OCI-LY7 (cell line): ENCODE data around the gene ATP8B3. TPM values are rescaled to one million over a fixed set of nuclear protein-coding genes. Genes with fewer than 3 reads are reported as not detected.

Experiments
- BruUV-seq: library from RNA; stranded (reverse); fragments of 400-500 nt; replicated peaks from 2 replicates; lab custom pipeline; 2021; lab: Mats Ljungman, UMichigan
- CTCF ChIA-PET: fragments of 300-600 bp; sonication (Branson Sonifier 250); formaldehyde crosslinking; loops from one replicate; lab custom pipeline; 2022; ENCODE audit warnings: antibody characterized with exemption; ENCODE audit not compliant: unreplicated experiment; lab: Charles Lee
- POLR2A ChIA-PET: fragments of 300-600 bp; sonication (Branson Sonifier 250); formaldehyde crosslinking; loops from one replicate; lab custom pipeline; 2022; ENCODE audit warnings: antibody characterized with exemption; lab: Charles Lee
- DNase-seq: peaks from one replicate; pipeline ENCODE4 v3.0.0-alpha.2; 2015; ENCODE audit warnings: low spot score
- H2AFZ ChIP-seq: fragments of 200-600 bp; sonication (generic), shearing (Covaris generic); 2 replicates; pipeline ENCODE4 v1.6.1; 2014; ENCODE audit warnings: mild to moderate bottlenecking, antibody characterized with exemption, low read length, moderate library complexity
- H3K27ac ChIP-seq: fragments of 200-600 bp; sonication (generic); 2 replicates; pipeline ENCODE4 v1.5.1; 2014; ENCODE audit warnings: mixed run types, low read depth, mild to moderate bottlenecking, moderate library complexity, low read length, inconsistent platforms; ENCODE audit not compliant: poor library complexity, severe bottlenecking
- H3K36me3 ChIP-seq: fragments of 200-600 bp; sonication (generic); 2 replicates; pipeline ENCODE4 v1.6.1; 2014; ENCODE audit warnings: mild to moderate bottlenecking, antibody characterized with exemption, low read length, moderate library complexity, mixed read lengths; ENCODE audit not compliant: insufficient read depth
- H3K4me1 ChIP-seq: fragments of 200-600 bp; sonication (generic); 2 replicates; pipeline ENCODE4 v1.5.1; 2014; ENCODE audit warnings: mild to moderate bottlenecking, low read length; ENCODE audit not compliant: insufficient read depth, poor library complexity, severe bottlenecking
- H3K4me2 ChIP-seq: fragments of 200-600 bp; sonication (generic); 2 replicates; pipeline ENCODE4 v1.6.1; 2014; ENCODE audit warnings: mild to moderate bottlenecking, low read length
- H3K4me3 ChIP-seq: fragments of 200-600 bp; sonication (generic); 2 replicates; pipeline ENCODE4 v1.5.1; 2014; ENCODE audit warnings: mild to moderate bottlenecking, low read depth, low read length; ENCODE audit not compliant: poor library complexity, severe bottlenecking
- H3K79me2 ChIP-seq: fragments of 200-600 bp; sonication (generic); 2 replicates; pipeline ENCODE4 v1.6.1; 2016; ENCODE audit warnings: low read depth, mild to moderate bottlenecking, low read length, moderate library complexity, mixed read lengths; ENCODE audit not compliant: insufficient read depth
- H3K9me2 ChIP-seq: fragments of 200-600 bp; sonication (generic); 2 replicates; pipeline ENCODE4 v1.6.1; 2016; ENCODE audit warnings: mild to moderate bottlenecking, low read length, mixed read lengths; ENCODE audit not compliant: insufficient read depth
- H3K9me3 ChIP-seq: fragments of 200-600 bp; sonication (generic); 2 replicates; pipeline ENCODE4 v1.6.1; 2014; ENCODE audit warnings: mild to moderate bottlenecking, mixed run types, low read length, mixed read lengths
- H4K20me1 ChIP-seq: fragments of 200-600 bp; sonication (generic); 2 replicates; pipeline ENCODE4 v1.6.1; 2014; ENCODE audit warnings: mild to moderate bottlenecking, antibody characterized with exemption, low read length, moderate library complexity, mixed read lengths; ENCODE audit not compliant: insufficient read depth
- EZH2phosphoT487 ChIP-seq: fragments of 200-600 bp; sonication (generic); IDR thresholded peaks from 2 replicates; pipeline ENCODE4 v1.6.1; 2018; ENCODE audit warnings: low read depth, borderline replicate concordance, mild to moderate bottlenecking, mixed run types, antibody characterized with exemption, low read length, moderate library complexity, mixed read lengths
- intact Hi-C: fragments of 100-400 bp; cut with micrococcal nuclease; formaldehyde crosslinking; loops from one replicate; pipeline ENCODE4 v1.10.0; 2022; ENCODE audit not compliant: unreplicated experiment
- total RNA-seq, 2 experiments: library from RNA; depleted of rRNA in 1 of 2; stranded (reverse); fragments of >200 nt in 1 of 2; shearing (Covaris generic) in 1 of 2; gene quantifications; 2 replicates each; pipeline ENCODE4 v1.2.3, GENCODE V29; 2014 to 2022
- TF ChIP-seq, protein P1 (sequence below): fragments of 200-600 bp; sonication (generic); conservative IDR thresholded peaks from 2 replicates; pipeline ENCODE4 v1.5.1; 2014; ENCODE audit warnings: mild to moderate bottlenecking, antibody characterized with exemption, low read length, moderate library complexity, mixed read lengths

Gene ATP8B3
- total RNA-seq, 2 experiments from 2014 or later: 5.9 to 19.3 TPM

DNA sequence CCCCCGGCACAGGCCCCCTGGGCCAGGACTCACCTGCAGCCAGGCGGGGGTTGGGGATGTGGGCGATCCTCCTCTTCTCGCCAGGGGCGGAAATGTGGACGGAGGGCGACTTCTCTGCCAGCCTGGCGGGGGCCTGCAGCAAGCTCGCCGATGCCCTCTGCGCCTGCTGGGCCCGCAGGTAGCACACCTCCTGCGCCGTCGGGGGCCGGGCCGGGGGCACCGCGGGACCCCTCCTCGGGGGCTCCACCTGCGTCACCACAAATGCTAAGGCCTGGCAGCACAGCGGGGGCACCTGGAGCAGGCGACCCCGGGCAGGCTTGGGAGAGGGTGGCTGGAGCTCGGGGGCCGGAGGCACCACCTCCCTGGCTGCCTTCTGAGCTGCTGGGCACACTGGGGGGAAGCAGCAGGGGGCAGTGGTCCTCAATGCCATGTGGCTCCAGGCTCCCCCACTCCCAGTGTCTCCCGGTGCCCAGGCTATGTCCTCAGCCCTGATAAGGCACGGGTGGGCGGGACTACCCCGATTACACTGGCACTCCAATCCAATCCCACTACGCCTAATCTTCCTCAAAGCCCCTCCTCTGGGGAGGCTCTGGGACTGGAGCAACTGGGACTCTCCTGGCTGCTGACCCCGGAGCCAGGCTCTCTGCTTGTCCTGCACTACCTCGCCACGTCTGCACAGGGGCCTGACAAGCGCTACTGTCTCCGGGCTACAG, 11.6 kb upstream of the ATP8B3 start:
- H3K4me2 ChIP-seq: no peak overlapping the region
- ChIA-PET CTCF (no interaction called here), POLR2A (no interaction called here)
- no peaks in the 10 kb centered on the region for H4K20me1 ChIP-seq
- no peak for DNase-seq
- intact Hi-C loops: no loop called here
- TF ChIP-seq EZH2phosphoT487: no peak
- TF ChIP-seq, protein P1, sequence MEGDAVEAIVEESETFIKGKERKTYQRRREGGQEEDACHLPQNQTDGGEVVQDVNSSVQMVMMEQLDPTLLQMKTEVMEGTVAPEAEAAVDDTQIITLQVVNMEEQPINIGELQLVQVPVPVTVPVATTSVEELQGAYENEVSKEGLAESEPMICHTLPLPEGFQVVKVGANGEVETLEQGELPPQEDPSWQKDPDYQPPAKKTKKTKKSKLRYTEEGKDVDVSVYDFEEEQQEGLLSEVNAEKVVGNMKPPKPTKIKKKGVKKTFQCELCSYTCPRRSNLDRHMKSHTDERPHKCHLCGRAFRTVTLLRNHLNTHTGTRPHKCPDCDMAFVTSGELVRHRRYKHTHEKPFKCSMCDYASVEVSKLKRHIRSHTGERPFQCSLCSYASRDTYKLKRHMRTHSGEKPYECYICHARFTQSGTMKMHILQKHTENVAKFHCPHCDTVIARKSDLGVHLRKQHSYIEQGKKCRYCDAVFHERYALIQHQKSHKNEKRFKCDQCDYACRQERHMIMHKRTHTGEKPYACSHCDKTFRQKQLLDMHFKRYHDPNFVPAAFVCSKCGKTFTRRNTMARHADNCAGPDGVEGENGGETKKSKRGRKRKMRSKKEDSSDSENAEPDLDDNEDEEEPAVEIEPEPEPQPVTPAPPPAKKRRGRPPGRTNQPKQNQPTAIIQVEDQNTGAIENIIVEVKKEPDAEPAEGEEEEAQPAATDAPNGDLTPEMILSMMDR: no peak
- peaks cover 89% of the 10 kb centered on the region for H3K36me3 ChIP-seq
- H3K4me1 ChIP-seq: no peaks in the 10 kb centered on the region
- no TSS peak for BruUV-seq
- H3K27ac ChIP-seq: no peak overlapping the region
- H3K9me3 ChIP-seq: no peaks in the 10 kb centered on the region
- H3K4me3 ChIP-seq: no peak overlapping the region
- no peaks in the 10 kb centered on the region for H3K79me2 ChIP-seq
- H2AFZ ChIP-seq: no peak overlapping the region
- no peaks in the 10 kb centered on the region for H3K9me2 ChIP-seq

DNA sequence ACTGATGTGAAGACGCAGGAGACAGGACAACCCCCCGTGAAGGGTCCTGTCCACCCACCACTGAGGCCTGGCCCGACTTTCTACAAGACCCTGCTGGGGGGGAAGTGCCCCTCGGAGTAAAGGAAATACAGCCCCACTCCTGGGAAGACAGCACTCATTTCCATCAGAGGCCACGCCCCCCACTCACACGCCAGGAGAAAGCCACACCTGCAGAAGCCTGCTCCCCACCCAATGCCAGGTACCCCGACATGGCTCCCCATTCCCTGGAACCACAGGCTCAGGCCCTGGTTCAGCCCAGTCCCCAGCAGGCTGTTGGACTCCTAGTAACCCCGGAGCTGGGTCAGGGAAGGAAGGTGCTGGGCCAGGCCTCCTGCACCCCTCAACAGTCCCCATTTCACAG, 10.9 kb upstream of the ATP8B3 start:
- no peak overlapping the region for H2AFZ ChIP-seq
- no peak overlapping the region for H3K4me2 ChIP-seq
- DNase-seq: no peak
- intact Hi-C loops: no loop called here
- TF ChIP-seq EZH2phosphoT487: no peak
- TF ChIP-seq, protein P1: no peak
- no peaks in the 10 kb centered on the region for H3K9me3 ChIP-seq
- H3K79me2 ChIP-seq: no peaks in the 10 kb centered on the region
- ChIA-PET POLR2A (no interaction called here), CTCF (no interaction called here)
- peaks cover 89% of the 10 kb centered on the region for H3K36me3 ChIP-seq
- H3K4me3 ChIP-seq: no peak overlapping the region
- no peaks in the 10 kb centered on the region for H3K4me1 ChIP-seq
- H3K9me2 ChIP-seq: no peaks in the 10 kb centered on the region
- no peak overlapping the region for H3K27ac ChIP-seq
- no TSS peak for BruUV-seq
- no peaks in the 10 kb centered on the region for H4K20me1 ChIP-seq

DNA sequence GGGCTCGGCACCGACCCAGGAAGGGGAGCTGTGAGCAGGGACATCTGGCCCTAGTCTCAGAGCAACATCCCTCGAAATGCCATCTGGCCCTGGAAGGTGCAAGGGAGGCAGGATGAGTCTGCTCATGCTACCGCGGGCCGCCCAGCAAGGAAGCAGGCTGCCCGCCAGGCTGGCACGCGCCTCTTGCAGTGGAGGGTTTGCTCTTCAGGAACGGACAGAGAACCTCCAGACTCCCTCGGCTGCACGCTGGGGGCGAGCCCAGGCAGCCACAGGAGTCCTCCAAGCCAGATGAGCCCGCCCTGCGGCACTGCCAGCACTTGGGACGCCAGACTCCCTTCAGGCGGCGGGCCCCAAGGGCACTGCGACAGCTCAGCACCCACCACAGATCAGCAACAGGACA, 10.1 kb upstream of the ATP8B3 start:
- intact Hi-C loops: no loop called here
- BruUV-seq: no TSS peak
- Histone ChIP-seq H3K27ac (no peak overlapping the region), H3K9me3 (no peaks in the 10 kb centered on the region), H3K79me2 (no peaks in the 10 kb centered on the region), H3K9me2 (no peaks in the 10 kb centered on the region), H2AFZ (no peak overlapping the region), H3K4me2 (no peak overlapping the region), H3K4me3 (no peak overlapping the region), H3K36me3 (peaks cover 89% of the 10 kb centered on the region), H3K4me1 (no peaks in the 10 kb centered on the region), H4K20me1 (no peaks in the 10 kb centered on the region)
- no peak for TF ChIP-seq EZH2phosphoT487
- TF ChIP-seq, protein P1: no peak
- CTCF ChIA-PET: no interaction called here
- POLR2A ChIA-PET: no interaction called here
- DNase-seq: no peak
